ENCODE results near the gene FAM9C. TPM values are rescaled to one million over a fixed set of nuclear protein-coding genes. Genes with fewer than 3 reads are reported as not detected.

Gene FAM9C
- total RNA-seq, 1 donor from 2014 or later = 0.16 TPM

- H3K36me3 ChIP-seq (ENCODE audit: insufficient read depth, low read length) = no peaks in the 10 kb centered on the region
- Mint-ChIP-seq H3K36me3 (ENCODE audit: low read depth, unreplicated experiment) (no peaks in the 10 kb centered on the region), H3K9me3 (ENCODE audit: unreplicated experiment) (no peaks in the 10 kb centered on the region), H3K4me3 (ENCODE audit: unreplicated experiment) (no peak overlapping the region), H3K4me1 (ENCODE audit: low read depth, unreplicated experiment) (peaks cover 8% of the 10 kb centered on the region), H3K27me3 (ENCODE audit: low read depth, unreplicated experiment) (no peaks in the 10 kb centered on the region), H3K27ac (ENCODE audit: unreplicated experiment) (no peak overlapping the region)
- H3K27ac ChIP-seq (ENCODE audit: low read depth, low read length) = no peak overlapping the region
- TF ChIP-seq CTCF (IDR thresholded peaks at IDR 0.05; ENCODE audit: insufficient read depth, low read depth, low read length) (no peak), EZH2 (IDR thresholded peaks at IDR 0.05; ENCODE audit: insufficient read depth, low read length) (no peak)
- H4K20me1 ChIP-seq (ENCODE audit: insufficient read depth, low read length) = no peaks in the 10 kb centered on the region
- H2AFZ ChIP-seq (ENCODE audit: low read depth, low read length) = peak overlapping the region; percentile 41
- no peak overlapping the region for H3K9ac ChIP-seq (ENCODE audit: low read length)
- no peak overlapping the region for H3K4me2 ChIP-seq (ENCODE audit: low read length)
- no peaks in the 10 kb centered on the region for H3K9me3 ChIP-seq (ENCODE audit: insufficient read depth, low read depth, low read length)
- H3K4me3 ChIP-seq (ENCODE audit: insufficient read depth, low read depth, low read length) = no peak overlapping the region
- DNase-seq (ENCODE audit: low read depth) (no peak), FAIRE-seq (no peak)
- no peaks in the 10 kb centered on the region for H3K79me2 ChIP-seq (ENCODE audit: insufficient read depth, low read length)
- H3K4me1 ChIP-seq (ENCODE audit: insufficient read depth, low read length) = no peaks in the 10 kb centered on the region
- no peaks in the 10 kb centered on the region for H3K27me3 ChIP-seq (ENCODE audit: insufficient read depth, low read length)
These were observed 30.9 kb downstream of the FAM9C start for GRCh38 chrX:13013363-13014110.

GRCh38 chrX:13010546-13010945 is 33.9 kb downstream of the FAM9C start:
- Histone ChIP-seq H3K9ac (ENCODE audit: low read length) (no peak overlapping the region), H3K27ac (ENCODE audit: low read depth, low read length) (no peak overlapping the region), H2AFZ (ENCODE audit: low read depth, low read length) (no peak overlapping the region), H3K79me2 (ENCODE audit: insufficient read depth, low read length) (no peaks in the 10 kb centered on the region), H3K4me2 (ENCODE audit: low read length) (no peak overlapping the region), H3K4me1 (ENCODE audit: insufficient read depth, low read length) (peaks cover 17% of the 10 kb centered on the region), H3K36me3 (ENCODE audit: insufficient read depth, low read length) (no peaks in the 10 kb centered on the region), H3K4me3 (ENCODE audit: insufficient read depth, low read depth, low read length) (no peak overlapping the region), H3K27me3 (ENCODE audit: insufficient read depth, low read length) (no peaks in the 10 kb centered on the region), H4K20me1 (ENCODE audit: insufficient read depth, low read length) (no peaks in the 10 kb centered on the region), H3K9me3 (ENCODE audit: insufficient read depth, low read depth, low read length) (no peaks in the 10 kb centered on the region)
- Mint-ChIP-seq H3K9me3 (ENCODE audit: unreplicated experiment) (no peaks in the 10 kb centered on the region), H3K4me1 (ENCODE audit: low read depth, unreplicated experiment) (peaks cover 23% of the 10 kb centered on the region), H3K4me3 (ENCODE audit: unreplicated experiment) (no peak overlapping the region), H3K27ac (ENCODE audit: unreplicated experiment) (no peak overlapping the region), H3K27me3 (ENCODE audit: low read depth, unreplicated experiment) (no peaks in the 10 kb centered on the region), H3K36me3 (ENCODE audit: low read depth, unreplicated experiment) (no peaks in the 10 kb centered on the region)
- TF ChIP-seq EZH2 (IDR thresholded peaks at IDR 0.05; ENCODE audit: insufficient read depth, low read length) = no peak
- no peak for TF ChIP-seq CTCF (IDR thresholded peaks at IDR 0.05; ENCODE audit: insufficient read depth, low read depth, low read length)
- DNase-seq (ENCODE audit: low read depth) = no peak
- peak; percentile 43 for FAIRE-seq

DNA sequence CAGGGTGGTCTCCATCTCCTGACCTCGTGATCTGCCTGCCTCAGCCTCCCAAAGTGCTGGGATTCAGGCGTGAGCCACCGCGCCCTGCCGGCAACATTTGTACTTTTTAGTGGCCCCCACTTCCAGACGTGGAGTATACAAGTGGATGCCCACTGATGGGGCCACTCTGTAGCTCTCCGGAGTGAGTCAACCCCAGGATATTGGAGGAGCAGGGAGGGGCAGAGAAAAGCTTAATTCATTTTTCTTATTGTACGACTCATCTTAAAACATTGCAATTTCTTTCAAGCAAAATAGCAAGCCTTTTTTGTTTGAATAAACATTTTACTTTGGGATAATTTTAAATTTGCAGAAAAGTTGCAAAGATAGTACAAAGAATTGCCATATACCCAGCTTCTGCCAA is 34.6 kb downstream of the FAM9C start:
- Mint-ChIP-seq H3K9me3 (ENCODE audit: unreplicated experiment) (no peaks in the 10 kb centered on the region), H3K4me1 (ENCODE audit: low read depth, unreplicated experiment) (peaks cover 27% of the 10 kb centered on the region), H3K27me3 (ENCODE audit: low read depth, unreplicated experiment) (no peaks in the 10 kb centered on the region), H3K27ac (ENCODE audit: unreplicated experiment) (no peak overlapping the region), H3K36me3 (ENCODE audit: low read depth, unreplicated experiment) (no peaks in the 10 kb centered on the region), H3K4me3 (ENCODE audit: unreplicated experiment) (no peak overlapping the region)
- Histone ChIP-seq H3K4me1 (ENCODE audit: insufficient read depth, low read length) (peaks cover 17% of the 10 kb centered on the region), H3K27me3 (ENCODE audit: insufficient read depth, low read length) (no peaks in the 10 kb centered on the region), H4K20me1 (ENCODE audit: insufficient read depth, low read length) (no peaks in the 10 kb centered on the region), H3K27ac (ENCODE audit: low read depth, low read length) (no peak overlapping the region), H3K36me3 (ENCODE audit: insufficient read depth, low read length) (no peaks in the 10 kb centered on the region), H3K4me3 (ENCODE audit: insufficient read depth, low read depth, low read length) (no peak overlapping the region), H3K4me2 (ENCODE audit: low read length) (no peak overlapping the region), H3K79me2 (ENCODE audit: insufficient read depth, low read length) (no peaks in the 10 kb centered on the region), H3K9ac (ENCODE audit: low read length) (no peak overlapping the region), H2AFZ (ENCODE audit: low read depth, low read length) (no peak overlapping the region), H3K9me3 (ENCODE audit: insufficient read depth, low read depth, low read length) (no peaks in the 10 kb centered on the region)
- TF ChIP-seq EZH2 (IDR thresholded peaks at IDR 0.05; ENCODE audit: insufficient read depth, low read length) (no peak), CTCF (IDR thresholded peaks at IDR 0.05; ENCODE audit: insufficient read depth, low read depth, low read length) (no peak)
- FAIRE-seq = peak; percentile 73
- DNase-seq (ENCODE audit: low read depth) = no peak

All from astrocyte (in vitro differentiated cells and primary cell).